Stimulated activated CD4-positive, alpha-beta T cell treated with anti-CD3 and anti-CD28 coated beads, Interleukin-2, amount 100 ng/mL, for 24 hours (primary cell): ENCODE measurements around the gene CCL24.
"Not testable (repeated sequence)": the region's sequence is repeated elsewhere in the genome, so short reads cannot be mapped to it uniquely, and the experiment has no call there.

ENCODE experiments used
- DNase-seq, 2 donors: peaks; one replicate each; pipeline ENCODE4 v3.0.0-alpha.2; 2020

CCL24 gene

GRCh38 chr7:75813781-75814236 lies at the start of gene CCL24:
TSS of gene CCL24 (minus strand) at chr7:75813806. CDS start at chr7:75813715, 91 bp downstream.
- no peak for DNase-seq

GRCh38 chr7:75861636-75862035 lies 48.0 kb upstream of the CCL24 start:
- no peak for DNase-seq

GRCh38 chr7:75858410-75858809 lies 44.8 kb upstream of the CCL24 start:
- DNase-seq: no peak

GRCh38 chr7:75856536-75856935 lies 42.9 kb upstream of the CCL24 start:
- no peak for DNase-seq

GRCh38 chr7:75854813-75855345 lies 41.3 kb upstream of the CCL24 start:
- not testable (repeated sequence) for DNase-seq

- no peak for DNase-seq
Observed at GRCh38 chr7:75854233-75854632, 40.6 kb upstream of the CCL24 start.

- no peak for DNase-seq
Observed at GRCh38 chr7:75850235-75850634, 36.6 kb upstream of the CCL24 start.

- DNase-seq: no peak
Observed at GRCh38 chr7:75849573-75849972, 36.0 kb upstream of the CCL24 start.

GRCh38 chr7:75847707-75848106 lies 34.1 kb upstream of the CCL24 start:
- no peak for DNase-seq

- DNase-seq: not testable (repeated sequence)
Observed at GRCh38 chr7:75845132-75845531, 31.5 kb upstream of the CCL24 start.

- no peak for DNase-seq
Observed at GRCh38 chr7:75844158-75844557, 30.6 kb upstream of the CCL24 start.

- no peak for DNase-seq
Observed at GRCh38 chr7:75843613-75844116, 30.1 kb upstream of the CCL24 start.

GRCh38 chr7:75842836-75843446 lies 29.3 kb upstream of the CCL24 start:
- DNase-seq: peak; percentile 32 to 55

GRCh38 chr7:75840029-75840428 lies 26.4 kb upstream of the CCL24 start:
- DNase-seq: no peak

- not testable (repeated sequence) for DNase-seq
Observed at GRCh38 chr7:75838281-75838930, 24.8 kb upstream of the CCL24 start.

GRCh38 chr7:75836798-75837197 lies 23.2 kb upstream of the CCL24 start:
- no peak for DNase-seq

GRCh38 chr7:75835688-75836285 lies 22.2 kb upstream of the CCL24 start:
- no peak for DNase-seq

- not testable (repeated sequence) for DNase-seq
Observed at GRCh38 chr7:75833662-75834061, 20.1 kb upstream of the CCL24 start.

- DNase-seq: no peak
Observed at GRCh38 chr7:75830978-75831377, 17.4 kb upstream of the CCL24 start.

- DNase-seq: not testable (repeated sequence)
Observed at GRCh38 chr7:75829656-75830055, 16.1 kb upstream of the CCL24 start.

GRCh38 chr7:75823198-75823910 lies 9.7 kb upstream of the CCL24 start:
- no peak for DNase-seq

GRCh38 chr7:75820688-75821087 lies 7.1 kb upstream of the CCL24 start:
- no peak for DNase-seq

GRCh38 chr7:75819711-75820110 lies 6.1 kb upstream of the CCL24 start:
- no peak for DNase-seq
